Activated CD4-positive, alpha-beta T cell treated with anti-CD3 and anti-CD28 coated beads for 48 hours (primary cell): Measurements from ENCODE around the gene PRIM1.
"Not testable (repeated sequence)": the region's sequence is repeated elsewhere in the genome, so short reads cannot be mapped to it uniquely, and the experiment has no call there.

Experiments used
- DNase-seq: peaks from one replicate; pipeline ENCODE4 v3.0.0-alpha.2; 2020

Gene PRIM1

DNA sequence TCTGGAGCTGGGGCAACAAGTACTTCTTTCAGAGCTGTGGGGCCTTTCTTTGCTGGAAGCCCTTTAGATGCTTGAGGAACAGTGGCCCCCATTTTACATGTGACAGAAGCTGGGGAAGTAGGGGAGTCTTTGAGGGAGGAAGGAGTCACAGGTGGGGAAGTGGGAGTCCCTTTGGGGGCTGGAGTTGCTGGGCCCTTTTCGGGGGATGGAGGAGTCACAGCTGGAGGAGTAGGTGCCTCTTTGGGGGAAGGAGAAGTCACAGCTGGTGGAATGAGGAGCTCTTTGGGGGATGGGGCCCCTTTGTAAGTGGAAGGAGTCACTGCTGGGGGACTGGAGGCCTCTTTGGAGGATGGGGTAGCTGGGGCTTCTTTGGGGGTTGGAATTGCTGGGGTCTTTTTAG lies 35.7 kb downstream of the PRIM1 start:
- no peak for DNase-seq

DNA sequence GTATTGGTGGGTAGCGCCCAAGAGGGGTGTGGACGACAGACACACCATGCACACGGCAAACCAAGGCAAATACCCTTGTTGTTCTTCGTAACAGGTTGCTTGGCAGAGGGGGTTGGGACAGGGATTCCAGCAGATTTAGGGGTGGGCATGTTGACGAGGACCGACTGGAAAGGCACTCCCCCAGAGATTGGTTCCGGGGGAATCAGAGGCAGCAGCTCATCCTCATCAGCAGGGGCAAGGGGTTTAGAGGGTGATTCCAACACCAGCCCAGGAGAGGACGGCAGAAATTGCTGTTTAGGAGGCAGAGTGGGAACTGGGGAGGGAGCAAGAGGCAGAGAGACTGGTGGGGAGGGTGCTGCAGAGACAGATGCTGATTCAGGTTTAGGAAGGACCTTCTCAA lies 36.3 kb downstream of the PRIM1 start:
- DNase-seq: no peak

DNA sequence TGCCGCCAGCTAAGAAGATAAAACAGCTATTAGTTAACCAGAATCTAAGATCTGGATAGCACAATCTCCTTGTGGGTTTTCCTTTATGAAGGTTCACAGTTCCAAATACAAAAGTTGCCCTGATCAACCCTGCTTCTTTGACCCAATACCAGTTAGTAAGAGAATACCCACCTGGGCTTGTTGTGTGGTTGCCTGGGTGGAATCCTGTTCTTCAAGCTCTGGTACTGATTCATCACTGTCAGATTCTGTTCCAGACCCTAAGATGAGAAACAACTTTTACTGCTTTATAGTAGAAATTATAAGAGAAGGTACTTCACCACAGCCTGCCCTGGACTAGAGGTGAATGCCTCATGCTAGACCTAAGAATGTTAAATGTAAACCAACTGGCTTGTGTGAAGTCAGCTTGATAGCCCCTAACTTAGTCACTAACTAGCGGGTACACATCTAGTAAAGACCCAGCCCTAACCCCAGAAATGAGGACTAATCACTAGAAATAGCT lies 37.6 kb downstream of the PRIM1 start:
- DNase-seq: no peak

DNA sequence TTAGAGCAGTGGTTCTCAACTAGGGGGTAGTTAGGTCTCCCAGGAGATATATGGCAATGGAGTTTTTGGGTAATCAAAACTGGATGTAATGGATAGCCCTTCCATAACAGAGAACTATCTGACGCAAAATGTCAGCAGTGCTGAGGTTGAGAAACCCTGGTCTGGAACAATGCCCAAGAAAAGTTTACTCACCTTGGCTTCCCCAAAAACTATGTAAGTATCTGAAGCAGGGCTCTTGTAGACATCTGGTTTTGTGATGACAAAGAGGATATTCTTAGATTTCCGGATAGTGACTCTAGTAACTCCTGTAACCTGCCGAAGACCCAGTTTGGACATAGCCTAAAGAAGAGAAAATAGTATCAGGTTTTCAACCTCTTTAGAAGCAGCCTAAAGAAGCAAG lies 38.8 kb downstream of the PRIM1 start:
- DNase-seq: no peak

DNA sequence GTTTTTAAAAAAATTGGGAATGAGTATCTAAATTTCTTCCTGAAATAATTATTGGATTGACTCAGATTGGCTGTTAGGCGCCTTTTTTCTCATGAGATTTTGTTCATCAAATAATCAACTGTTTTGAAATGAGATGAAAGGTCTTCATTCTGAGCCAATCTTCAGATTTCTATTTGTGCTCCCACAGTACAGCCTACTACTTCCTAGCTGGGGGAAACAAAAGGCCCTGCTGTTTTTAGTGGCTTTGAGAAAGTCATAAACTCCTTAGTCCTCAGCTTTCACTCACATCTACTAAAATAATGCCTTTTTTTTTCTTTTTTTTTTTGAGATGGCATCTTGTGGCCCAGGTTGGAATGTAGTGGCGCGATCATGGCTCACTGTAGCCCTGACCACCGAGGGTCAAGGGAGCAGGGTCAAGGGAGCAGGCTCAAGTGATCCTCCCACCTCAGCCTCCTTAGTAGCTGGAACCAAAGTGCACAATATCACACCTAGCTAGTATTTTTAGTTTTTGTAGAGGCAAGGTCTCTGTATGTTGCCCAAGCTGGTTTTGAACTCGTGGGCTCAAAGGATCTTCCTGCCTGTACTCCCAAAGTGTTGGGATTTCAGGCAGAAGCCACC lies 42.3 kb downstream of the PRIM1 start:
- no peak for DNase-seq

DNA sequence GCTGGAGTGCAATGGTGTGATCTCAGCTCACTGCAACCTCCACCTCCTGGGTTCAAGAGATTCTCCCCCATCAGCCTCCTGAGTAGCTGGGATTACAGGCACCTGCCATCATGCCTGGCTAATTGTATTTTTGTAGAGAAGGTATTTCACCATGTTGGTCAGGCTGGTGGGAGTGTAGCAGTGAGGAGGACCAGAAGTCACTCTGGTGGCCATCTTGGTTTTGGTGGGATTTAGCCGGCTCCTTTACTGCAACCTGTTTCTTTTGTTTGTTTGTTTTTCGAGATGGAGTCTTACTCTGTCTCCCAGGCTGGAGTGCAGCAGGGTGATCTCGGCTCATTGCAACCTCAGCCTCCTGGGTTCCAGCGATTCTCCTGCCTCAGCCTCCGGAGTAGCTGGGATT lies 47.6 kb downstream of the PRIM1 start:
- DNase-seq: not testable (repeated sequence)

DNA sequence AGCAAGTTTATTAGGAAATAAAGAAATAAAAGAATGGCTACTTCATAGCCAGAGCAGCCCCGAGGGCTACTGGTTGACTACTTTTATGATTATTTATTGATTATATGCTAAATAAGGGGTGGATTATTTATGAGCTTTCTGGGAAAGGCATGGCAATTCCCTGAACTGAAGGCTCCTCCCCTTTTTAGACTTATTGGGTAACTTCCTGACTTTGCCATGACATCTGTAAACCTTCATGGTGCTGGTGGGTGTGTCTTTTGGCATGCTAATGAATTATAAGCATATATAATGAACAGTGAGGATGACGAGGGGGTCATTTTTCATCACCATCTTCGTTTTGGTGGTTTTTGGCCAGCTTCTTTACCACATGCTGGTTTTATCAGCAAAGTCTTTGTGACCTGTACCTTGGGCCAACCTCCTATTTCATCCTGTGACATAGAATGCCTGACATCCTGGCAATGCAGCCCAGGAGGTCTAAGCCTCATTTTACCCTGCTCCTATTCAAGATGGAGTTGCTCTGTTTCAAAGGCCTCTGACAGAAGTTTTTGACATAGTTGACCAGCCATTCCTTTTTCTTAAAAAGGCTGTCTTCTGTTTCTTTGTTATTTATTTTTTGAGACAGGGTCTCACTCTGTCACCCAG lies 53.0 kb downstream of the PRIM1 start:
- no peak for DNase-seq

DNA sequence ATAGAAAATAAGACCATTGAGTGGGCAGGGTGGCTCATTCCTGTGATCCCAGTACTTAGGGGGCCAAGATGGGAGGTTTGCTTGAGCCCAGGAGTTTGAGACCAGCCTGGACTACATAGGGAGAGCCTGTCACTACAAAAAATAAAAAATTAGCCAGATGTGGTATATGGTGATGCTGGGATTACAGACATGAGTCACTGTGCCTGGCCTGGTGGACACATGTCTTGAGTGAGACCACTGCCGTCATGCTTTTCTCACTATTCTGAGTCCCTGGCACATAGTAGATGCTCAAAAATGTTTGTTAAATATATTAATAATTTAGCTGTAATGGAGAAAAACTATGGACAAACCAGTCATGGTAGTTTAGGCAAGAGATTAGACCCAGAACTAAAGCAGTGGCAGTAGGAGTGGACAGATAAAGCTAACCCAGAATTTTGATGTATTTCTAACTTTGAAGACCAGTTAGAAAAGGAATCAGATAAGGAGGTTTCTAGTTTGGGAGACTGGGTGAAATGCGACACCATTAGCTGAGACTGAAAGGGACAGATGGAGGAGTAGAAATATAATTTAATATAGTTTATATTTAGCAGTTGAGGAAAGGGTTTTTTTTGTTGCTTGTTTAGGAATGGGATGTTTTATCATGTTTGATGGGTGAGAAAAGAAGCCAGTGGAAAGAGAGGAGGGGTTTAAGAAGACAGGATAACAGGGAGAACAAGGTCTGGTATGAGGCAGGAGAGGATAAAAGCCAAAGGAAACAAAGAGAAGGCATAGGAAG lies 56.6 kb downstream of the PRIM1 start:
- DNase-seq: no peak

DNA sequence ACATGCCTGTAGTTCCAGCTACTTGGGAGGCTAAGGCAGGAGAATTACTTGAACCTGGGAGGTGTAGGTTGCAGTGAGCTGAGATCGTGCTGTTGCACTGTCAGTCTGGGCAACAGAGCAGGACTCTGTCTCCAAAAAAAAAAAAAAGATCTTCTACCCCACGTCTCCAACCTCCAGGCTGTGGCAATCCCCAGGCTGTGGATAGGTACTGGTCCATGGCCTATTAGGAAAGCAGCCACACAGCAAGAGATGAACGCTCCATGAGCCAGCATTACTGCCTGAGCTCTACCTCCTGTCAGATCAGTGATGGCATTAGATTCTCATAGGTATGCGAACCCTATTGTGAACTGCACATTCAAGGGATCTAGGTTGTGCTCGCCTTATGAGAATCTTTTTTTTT lies 58.0 kb downstream of the PRIM1 start:
- DNase-seq: no peak

DNA sequence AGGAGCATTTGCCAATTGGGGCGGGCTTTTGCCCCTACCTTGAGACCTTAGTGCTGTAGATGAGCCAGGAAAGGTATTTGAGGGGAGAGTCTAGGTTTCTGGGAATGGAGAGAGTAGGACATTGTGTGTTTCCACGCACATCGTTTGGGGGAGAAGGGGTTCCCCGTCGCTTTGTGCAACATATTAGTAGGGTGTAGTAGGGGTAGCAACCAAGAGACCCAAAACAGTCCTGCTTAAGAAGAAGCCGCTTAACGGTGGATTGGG lies 63.3 kb downstream of the PRIM1 start:
- DNase-seq: no peak

DNA sequence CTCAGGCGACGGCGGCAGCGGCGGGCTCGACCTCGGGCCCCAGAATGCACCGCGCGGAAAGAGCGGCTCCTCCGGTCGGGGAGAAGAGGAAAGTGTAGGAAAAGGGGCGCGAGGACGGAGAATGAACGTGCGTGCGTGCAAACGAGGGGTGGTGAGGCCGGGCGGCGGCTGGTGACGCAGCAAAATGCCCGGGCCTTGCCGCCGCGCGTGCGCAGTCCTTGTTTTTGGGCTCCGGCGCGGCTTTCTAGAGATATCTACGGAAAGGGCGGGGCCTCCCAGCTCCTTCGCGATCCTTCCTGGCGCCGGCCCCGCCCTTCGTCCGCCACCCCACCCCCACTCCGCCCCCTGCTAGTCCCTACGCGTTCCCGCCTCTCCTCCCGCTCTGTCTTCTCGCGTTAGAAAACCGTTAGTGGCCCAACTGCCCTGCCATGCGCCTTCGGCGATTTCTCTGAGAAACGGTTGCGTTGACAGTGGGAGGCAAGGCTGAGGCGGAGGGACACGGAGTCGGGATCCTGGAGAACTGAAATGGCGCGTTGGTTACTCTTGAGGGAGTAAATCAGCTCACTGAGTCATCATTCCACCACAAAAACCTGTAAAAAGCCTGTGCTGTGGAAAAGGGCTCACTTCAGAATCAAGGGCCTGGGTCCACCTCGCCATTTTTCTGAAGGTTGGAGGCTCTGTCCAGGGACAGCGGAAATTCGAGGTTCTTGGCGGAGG lies 63.8 kb downstream of the PRIM1 start, which contains the start of gene PTGES3:
Gene PTGES3, minus strand, starts transcription at position 156 of the 717 bp plus-strand sequence. CDS start 285 bp downstream, outside the sequence.
- peak; percentile 99 for DNase-seq

DNA sequence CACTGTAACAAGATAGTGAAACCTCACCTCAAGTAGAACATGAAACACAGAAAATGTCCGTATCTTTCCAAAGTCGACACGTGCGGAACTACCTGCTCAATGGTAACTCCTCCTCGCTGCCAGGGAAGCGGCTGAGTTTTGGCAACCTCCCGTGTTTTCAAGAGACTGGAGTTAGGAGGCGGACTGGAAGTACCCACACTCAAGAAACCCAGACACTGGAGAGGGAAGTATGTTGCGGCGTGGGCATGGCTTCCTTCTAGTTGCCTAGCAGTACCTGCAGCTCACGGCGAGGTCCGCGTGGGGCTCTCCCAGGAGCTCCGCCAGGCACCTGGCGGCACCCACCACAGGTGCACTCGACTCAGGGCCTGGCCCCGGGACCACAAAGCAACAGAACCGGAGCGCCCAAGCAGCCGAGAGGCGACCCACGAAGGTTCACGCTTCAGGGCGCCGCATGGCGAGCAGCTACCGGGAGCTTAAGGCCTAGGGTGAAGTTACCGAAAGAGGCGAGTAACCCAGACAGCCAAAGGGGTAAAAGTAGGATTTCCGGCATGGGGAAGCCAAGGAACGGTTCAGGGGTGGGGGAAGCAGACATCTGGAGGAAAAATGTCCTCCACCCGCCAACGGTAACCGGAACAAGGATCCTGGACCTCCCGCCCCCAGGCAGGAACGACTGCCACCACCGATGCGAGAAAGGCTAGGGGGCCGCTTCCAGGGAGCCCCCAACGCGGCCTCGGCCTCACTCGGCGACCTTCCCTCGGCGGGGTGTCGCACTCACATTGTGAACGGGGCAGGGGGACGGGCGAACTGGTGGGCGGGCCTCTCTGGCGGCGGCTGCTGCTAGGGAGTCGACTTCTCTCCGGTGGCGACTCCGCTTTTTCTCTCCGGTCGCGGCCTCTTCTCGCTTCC lies 64.6 kb downstream of the PRIM1 start:
- DNase-seq: peak; percentile 67

DNA sequence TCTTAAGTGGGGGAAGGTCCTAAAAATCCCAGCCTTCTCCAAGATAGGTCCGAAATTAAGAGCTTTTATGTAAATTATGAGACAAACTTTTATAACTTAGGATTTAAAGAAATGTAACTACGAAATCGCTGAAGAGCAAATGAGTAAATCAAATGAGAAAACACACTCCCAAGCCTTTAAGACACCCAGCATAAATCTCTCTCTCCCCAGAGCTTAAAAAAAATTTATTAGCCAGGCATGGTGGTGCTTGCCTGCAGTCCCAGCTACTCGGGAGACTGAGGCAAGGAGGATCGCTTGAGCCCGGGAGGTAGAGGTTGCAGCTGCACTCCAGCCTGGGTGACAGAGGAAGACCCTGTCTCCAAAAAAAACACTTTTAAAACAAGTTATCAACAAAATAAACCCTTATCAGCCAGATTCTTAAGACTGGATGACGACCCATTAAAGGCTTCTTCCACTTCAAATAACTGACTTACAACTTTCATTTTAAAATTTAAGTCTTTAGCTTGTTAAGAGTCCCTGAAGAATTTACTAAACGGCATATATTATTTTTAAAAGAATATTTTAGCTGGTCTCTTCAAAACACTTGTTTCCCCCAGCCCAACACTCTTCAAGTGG lies 67.3 kb downstream of the PRIM1 start:
- no peak for DNase-seq

DNA sequence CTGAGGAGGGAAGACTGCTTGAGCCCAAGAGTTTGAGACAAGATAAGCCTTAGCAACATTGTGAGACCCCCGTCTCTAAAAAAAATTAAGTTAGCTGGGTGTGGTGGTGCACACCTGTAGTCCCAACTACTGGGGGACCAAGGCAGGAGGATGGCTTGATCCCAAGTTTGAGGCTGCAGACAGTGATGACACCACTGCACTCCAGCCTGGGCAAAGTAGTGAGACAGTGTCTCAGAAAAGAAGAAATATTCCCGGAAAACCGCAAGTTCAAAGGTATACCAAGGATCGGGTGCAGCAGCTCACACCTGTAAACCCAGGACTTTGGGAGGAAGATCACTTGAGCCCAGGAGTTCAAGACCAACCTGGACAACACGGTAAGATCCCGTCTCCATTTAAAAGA lies 69.8 kb downstream of the PRIM1 start:
- no peak for DNase-seq
